ENCODE data around the gene ZNF281. TPM values are rescaled to one million over a fixed set of nuclear protein-coding genes. Genes with fewer than 3 reads are reported as not detected.

Gene ZNF281
- total and polyA plus RNA-seq, 4 donors = 4.9 to 18.4 (median 13.1) TPM

GRCh38 chr1:200423235-200423634, 13.4 kb upstream of the ZNF281 start:
- TF ChIP-seq JUND (IDR thresholded peaks at IDR 0.05) (no peak), SP1 (IDR thresholded peaks at IDR 0.05) (no peak), HNF4G (IDR thresholded peaks at IDR 0.05) (no peak), MAX (IDR thresholded peaks at IDR 0.05) (no peak), RXRA (IDR thresholded peaks at IDR 0.05) (no peak), CTCF (IDR thresholded peaks at IDR 0.05; ENCODE audit: low read depth, low read length, missing input control) (no peak), GABPA (IDR thresholded peaks at IDR 0.05 in 1 of 2, conservative IDR thresholded peaks at IDR 0.05 in 1 of 2) (no peak), HNF4A (conservative IDR thresholded peaks at IDR 0.05) (no peak), ZBTB33 (IDR thresholded peaks at IDR 0.05) (no peak), RAD21 (IDR thresholded peaks at IDR 0.05) (no peak), ATF3 (IDR thresholded peaks at IDR 0.05) (no peak), TAF1 (conservative IDR thresholded peaks at IDR 0.05) (no peak), YY1 (IDR thresholded peaks at IDR 0.05) (no peak), REST (IDR thresholded peaks at IDR 0.05) (no peak), FOXA1 (IDR thresholded peaks at IDR 0.05) (no peak), NR2F2 (IDR thresholded peaks at IDR 0.05) (no peak)
- Histone ChIP-seq H3K36me3 (ENCODE audit: control insufficient read depth in 4 of 4, insufficient read depth in 3 of 4, low read depth in 1 of 4, low read length in 3 of 4) (no peaks in the 10 kb centered on the region), H3K4me1 (ENCODE audit: control insufficient read depth in 4 of 4, insufficient read depth in 4 of 4, low read length in 3 of 4) (peaks cover 0 to 10% (median 4%) of the 10 kb centered on the region in 4 donors), H3K9ac (ENCODE audit: low read depth in 1 of 2, low read length in 2 of 2) (no peak overlapping the region), H3K27me3 (ENCODE audit: control insufficient read depth in 4 of 4, insufficient read depth in 4 of 4, low read length in 3 of 4) (no peaks in the 10 kb centered on the region), H3K27ac (ENCODE audit: low read depth in 1 of 2, low read length in 2 of 2) (no peak overlapping the region), H3K9me3 (ENCODE audit: control insufficient read depth in 4 of 4, low read length in 3 of 4) (no peaks in the 10 kb centered on the region), H3K4me3 (ENCODE audit: low read depth in 1 of 3, low read length in 3 of 3) (no peak overlapping the region)
- 63% methylated on average over 6 of the region's 6 CpGs for WGBS
- no peak for DNase-seq (ENCODE audit: low spot score)

GRCh38 chr1:200422211-200422610, 12.4 kb upstream of the ZNF281 start:
- 98% methylated on average over 3 of the region's 3 CpGs for WGBS
- TF ChIP-seq RXRA (IDR thresholded peaks at IDR 0.05) (no peak), FOXA2 (IDR thresholded peaks at IDR 0.05) (no peak), TAF1 (conservative IDR thresholded peaks at IDR 0.05) (no peak), HNF4A (conservative IDR thresholded peaks at IDR 0.05) (no peak), MAX (IDR thresholded peaks at IDR 0.05) (no peak), YY1 (IDR thresholded peaks at IDR 0.05) (no peak), GABPA (IDR thresholded peaks at IDR 0.05 in 1 of 2, conservative IDR thresholded peaks at IDR 0.05 in 1 of 2) (no peak), NR2F2 (IDR thresholded peaks at IDR 0.05) (no peak), FOXA1 (IDR thresholded peaks at IDR 0.05) (no peak), SP1 (IDR thresholded peaks at IDR 0.05) (no peak), EGR1 (IDR thresholded peaks at IDR 0.05; ENCODE audit: low read depth in 2 of 2) (no peak), HNF4G (IDR thresholded peaks at IDR 0.05) (no peak), CTCF (IDR thresholded peaks at IDR 0.05; ENCODE audit: low read depth, low read length, missing input control) (no peak), JUND (IDR thresholded peaks at IDR 0.05) (no peak), ZBTB33 (IDR thresholded peaks at IDR 0.05) (no peak), ATF3 (IDR thresholded peaks at IDR 0.05) (no peak)

More at GRCh38 chr1:200422211-200422610, 12.4 kb upstream of the ZNF281 start:
- no peaks in the 10 kb centered on the region for H3K36me3 ChIP-seq (ENCODE audit: control insufficient read depth in 4 of 4, insufficient read depth in 3 of 4, low read depth in 1 of 4, low read length in 3 of 4)
- no peak for DNase-seq (ENCODE audit: low spot score)
- peaks cover 0 to 10% (median 3%) of the 10 kb centered on the region in 4 donors for H3K4me1 ChIP-seq (ENCODE audit: control insufficient read depth in 4 of 4, insufficient read depth in 4 of 4, low read length in 3 of 4)
- no peak overlapping the region for H3K9ac ChIP-seq (ENCODE audit: low read depth in 1 of 2, low read length in 2 of 2)
- H3K27ac ChIP-seq (ENCODE audit: low read depth in 1 of 2, low read length in 2 of 2) = no peak overlapping the region
- no peak overlapping the region for H3K4me3 ChIP-seq (ENCODE audit: low read depth in 1 of 3, low read length in 3 of 3)
- no peaks in the 10 kb centered on the region for H3K27me3 ChIP-seq (ENCODE audit: control insufficient read depth in 4 of 4, insufficient read depth in 4 of 4, low read length in 3 of 4)
- H3K9me3 ChIP-seq (ENCODE audit: control insufficient read depth in 4 of 4, low read length in 3 of 4) = no peaks in the 10 kb centered on the region

All from liver (tissue), 9 donors.